ENCODE results near the gene GTF3C5.

DNA sequence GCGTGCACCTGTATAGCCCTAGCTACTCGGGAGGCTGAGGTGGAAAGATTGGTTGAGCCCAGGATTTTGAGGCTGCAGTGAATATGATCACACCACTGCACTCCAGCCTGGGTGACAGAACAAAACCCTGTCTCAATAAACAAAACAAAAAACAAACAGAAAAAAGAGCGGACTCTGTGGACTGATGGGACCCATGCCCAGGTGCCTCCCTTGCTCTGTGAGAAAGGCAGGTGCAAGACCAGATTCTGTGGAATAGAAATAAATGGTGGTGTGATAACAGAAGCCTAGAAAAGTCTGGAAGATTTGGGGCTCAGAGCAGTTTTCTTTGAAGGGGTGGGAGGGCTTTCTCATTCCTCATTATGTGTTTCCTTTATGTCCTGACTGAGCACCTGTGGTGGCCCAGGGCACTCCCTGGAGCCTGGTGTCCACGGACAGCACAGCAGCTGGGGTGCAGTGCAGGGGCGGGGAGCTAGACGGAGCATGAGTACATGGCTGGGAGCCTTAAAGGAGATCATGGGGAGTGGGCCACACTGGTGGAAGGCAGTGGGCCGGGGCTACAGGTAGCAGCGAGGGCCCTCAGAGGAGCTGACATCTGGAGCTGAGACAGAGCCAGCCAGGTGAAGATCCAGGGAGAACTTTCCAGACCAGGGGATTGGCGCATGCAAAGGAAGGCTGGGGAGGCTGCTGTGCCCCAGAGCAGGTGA, 15.6 kb downstream of the GTF3C5 start:
- TF ChIP-seq EZH2 (IDR thresholded peaks at IDR 0.05; ENCODE audit: low read length, missing control alignments), result no peak
- TF ChIP-seq, protein P1, sequence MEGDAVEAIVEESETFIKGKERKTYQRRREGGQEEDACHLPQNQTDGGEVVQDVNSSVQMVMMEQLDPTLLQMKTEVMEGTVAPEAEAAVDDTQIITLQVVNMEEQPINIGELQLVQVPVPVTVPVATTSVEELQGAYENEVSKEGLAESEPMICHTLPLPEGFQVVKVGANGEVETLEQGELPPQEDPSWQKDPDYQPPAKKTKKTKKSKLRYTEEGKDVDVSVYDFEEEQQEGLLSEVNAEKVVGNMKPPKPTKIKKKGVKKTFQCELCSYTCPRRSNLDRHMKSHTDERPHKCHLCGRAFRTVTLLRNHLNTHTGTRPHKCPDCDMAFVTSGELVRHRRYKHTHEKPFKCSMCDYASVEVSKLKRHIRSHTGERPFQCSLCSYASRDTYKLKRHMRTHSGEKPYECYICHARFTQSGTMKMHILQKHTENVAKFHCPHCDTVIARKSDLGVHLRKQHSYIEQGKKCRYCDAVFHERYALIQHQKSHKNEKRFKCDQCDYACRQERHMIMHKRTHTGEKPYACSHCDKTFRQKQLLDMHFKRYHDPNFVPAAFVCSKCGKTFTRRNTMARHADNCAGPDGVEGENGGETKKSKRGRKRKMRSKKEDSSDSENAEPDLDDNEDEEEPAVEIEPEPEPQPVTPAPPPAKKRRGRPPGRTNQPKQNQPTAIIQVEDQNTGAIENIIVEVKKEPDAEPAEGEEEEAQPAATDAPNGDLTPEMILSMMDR (conservative IDR thresholded peaks at IDR 0.05 in 1 of 2, IDR thresholded peaks at IDR 0.05 in 1 of 2; ENCODE audit: low read depth in 1 of 2, low read length in 2 of 2), result no peak
